Measurements from ENCODE around the gene RAB6B. TPM values are rescaled to one million over a fixed set of nuclear protein-coding genes. Genes with fewer than 3 reads are reported as not detected.
"Not testable (repeated sequence)": the region's sequence is repeated elsewhere in the genome, so short reads cannot be mapped to it uniquely, and the experiment has no call there.

Gene RAB6B
- total RNA-seq, 1 donor from 2014 or later, result 5.2 TPM

DNA sequence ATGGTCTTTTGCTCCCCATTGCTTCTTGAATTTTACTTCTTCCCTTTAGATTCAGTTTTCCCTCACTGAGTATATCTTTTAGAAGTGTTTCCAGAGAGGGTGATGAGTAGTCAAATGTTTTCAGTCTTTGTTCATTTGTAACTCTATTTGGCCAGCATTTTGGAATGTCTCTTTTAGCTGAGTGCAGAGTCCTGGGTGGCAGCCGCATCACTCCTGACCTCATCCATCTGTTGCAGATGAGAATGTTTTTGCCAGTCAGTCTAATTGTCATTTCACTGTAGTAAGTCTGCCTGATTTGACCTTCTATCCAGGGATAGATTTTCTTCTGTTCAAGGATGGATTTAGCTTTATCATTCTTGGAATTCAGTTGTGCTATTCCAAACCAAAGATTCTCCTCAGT lies 82.8 kb downstream of the RAB6B start:
- DNase-seq (ENCODE audit: low read depth), result no peak

GRCh38 chr3:133805702-133806475 lies 89.8 kb downstream of the RAB6B start, which contains the start of gene SRPRB:
TSS of gene SRPRB (plus strand) at chr3:133805815. CDS start at chr3:133805849, 34 bp downstream.
- peak; percentile 85 for DNase-seq (ENCODE audit: low read depth)

DNA sequence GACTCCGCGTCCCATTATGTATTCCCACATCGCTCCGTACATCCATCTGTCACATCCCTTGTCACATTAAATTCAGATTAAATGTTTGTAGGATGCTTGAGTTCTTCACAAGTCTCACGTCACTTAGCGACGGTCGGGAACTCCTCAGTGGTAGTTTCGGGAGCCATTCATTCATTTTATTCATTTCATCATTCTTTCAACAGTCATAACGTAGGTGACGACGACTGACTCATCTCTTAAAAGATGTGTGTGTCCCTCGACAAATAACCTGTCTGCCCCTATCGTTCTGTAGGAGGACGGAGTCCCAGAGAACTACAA lies 90.3 kb downstream of the RAB6B start:
- no peak for DNase-seq (ENCODE audit: low read depth)

DNA sequence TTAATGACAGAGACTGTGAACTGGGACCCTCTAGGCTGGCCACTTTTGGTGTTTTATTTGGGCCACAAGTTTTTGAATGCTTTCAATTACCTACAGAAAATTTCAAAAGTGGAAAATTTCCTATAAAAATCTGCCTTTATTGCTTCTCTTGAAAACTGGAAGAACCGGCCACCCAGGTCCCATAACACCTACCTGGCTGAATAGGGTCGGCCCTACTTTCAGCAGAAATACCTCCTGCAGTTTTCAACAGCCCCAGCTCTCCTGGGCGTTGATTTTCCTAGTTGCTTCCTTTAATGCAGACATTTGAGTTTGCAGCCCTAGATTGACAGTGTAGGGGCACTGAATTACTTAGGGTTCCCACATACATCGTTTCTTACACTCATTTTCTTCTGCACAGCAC lies 90.8 kb downstream of the RAB6B start:
- DNase-seq (ENCODE audit: low read depth), result no peak

DNA sequence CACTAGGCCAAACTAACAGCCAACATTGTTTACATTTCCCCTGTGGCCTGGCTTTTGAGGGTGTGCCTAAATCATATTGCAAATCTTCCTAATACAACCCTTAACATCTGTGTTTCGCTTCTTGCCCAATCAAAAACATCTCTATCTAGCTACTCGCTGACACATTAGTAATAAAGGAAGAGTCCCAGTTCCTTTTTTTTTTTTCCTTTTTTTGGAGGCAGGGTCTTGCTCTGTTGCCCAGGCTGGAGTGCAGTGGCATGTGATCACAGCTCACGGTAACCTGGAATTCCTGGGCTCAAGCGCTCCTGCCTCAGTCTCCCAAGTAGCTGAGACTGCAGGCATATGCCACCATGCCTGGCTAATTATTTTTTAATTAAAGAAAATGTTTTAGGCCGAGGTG lies 92.2 kb downstream of the RAB6B start:
- no peak for DNase-seq (ENCODE audit: low read depth)

DNA sequence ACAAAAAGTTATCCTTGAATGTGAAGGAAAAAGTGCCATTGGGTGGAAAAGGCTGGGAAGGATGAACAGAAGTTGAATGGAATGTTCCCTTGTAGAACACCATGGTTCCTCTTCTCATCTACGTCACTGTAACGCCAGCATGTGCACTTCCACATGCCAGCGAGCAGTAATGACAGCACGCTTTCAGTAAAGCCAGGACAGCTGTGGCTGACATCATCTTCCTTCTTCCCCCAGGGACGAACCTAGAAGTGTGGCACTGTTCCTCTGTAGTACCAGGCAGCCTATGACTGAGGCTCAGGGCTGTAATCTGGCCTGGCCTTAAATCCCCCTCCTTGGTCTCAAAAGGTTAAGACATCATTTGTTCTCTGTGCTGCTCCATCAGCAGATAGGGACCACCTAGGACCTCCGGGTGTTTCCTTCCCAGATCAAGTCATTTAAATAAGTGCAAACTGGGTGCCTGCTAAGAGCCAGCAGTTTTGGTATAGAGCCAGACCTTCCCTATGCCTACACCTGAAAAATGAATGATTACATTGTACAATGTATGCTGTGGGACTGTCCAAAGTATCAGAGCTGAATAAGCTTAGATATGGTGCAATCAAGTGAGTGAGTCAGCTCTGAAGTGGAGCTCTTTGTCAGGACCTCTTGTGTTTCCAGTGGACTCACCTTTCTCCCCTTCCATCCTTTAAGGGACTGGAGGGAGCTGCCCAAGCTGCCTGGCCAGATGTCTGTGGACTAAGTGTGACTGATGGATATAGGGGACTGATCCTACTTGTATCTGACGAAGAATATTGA lies 95.7 kb downstream of the RAB6B start:
- DNase-seq (ENCODE audit: low read depth), result peak; percentile 54

DNA sequence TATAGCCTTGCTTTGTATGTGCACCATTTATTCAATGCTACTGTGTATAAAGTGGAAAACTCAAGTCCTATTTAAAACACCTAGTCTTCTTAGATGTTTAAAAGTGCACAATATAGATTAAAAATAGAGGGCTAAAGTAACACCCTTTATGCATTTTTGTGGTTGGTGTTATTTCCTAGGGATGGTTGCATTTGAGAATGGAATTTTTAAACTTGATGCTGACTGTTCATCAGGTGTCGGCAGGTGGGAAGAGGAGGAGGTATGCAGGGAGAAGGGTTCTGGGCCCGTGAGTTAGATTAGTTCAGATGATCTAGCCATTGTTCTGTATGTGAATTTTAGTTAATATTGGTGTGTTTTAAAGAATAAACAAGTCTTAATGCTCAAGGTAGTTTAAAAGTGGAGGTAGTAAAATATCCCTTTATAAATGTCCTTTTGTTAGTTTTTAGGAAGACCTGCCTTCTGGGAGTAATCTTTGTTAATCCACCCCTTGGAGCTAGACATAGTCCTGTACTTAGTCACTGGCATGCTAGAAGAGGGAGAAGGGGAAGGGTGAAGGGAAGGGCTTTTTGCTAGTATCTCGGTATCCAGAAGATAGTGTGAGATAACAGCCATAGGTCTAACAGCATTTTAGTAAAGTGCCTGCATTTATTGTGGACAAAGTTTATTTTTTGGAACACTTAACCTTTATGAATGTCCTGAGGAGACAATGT lies 98.1 kb downstream of the RAB6B start:
- no peak for DNase-seq (ENCODE audit: low read depth)

DNA sequence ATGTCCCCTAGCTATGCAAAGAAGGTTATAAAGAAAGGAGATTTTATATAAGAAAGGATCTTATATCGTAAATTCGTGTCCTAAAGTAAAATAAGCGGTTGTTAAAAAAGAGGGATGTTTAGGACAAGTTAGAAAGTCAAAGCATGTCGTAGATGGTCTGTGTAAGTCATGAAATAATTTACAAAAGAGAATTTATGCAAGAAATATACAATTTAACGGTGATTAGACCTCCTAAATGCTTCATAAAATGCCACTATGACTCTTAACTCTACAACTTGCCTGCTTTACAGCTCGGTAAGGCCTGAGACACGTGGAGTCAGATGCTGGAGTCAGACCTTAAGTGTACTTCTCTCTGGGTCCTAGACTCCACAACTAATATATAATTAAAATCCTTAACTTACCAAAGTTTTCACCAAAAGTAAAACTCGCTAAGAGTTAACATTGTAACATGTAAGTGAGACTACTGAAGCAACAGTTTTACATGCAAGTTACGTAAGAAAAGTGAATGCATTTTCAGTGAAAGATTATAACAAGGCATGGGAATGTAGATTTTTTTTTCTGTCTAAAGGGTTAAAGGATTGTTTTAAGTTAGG lies 103.4 kb downstream of the RAB6B start:
- DNase-seq (ENCODE audit: low read depth), result no peak

DNA sequence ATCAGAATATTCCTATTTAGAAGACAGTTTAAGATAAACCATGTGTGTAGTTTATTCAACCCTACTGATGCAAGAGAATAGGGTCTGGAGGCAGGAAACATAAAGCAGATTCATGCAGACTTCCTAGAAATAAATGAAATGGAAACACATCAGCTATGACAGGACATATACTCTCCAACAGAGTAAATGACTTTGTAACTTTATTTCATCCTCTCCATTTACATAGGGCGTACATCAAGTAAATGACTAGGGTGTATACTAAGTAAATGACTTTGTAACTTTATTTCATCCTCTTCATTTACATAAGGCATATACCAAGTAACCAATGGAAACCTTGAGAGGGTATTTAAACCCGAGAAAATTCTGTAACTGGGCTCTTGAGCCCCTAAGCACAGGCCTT lies 107.7 kb downstream of the RAB6B start:
- DNase-seq (ENCODE audit: low read depth), result no peak

GRCh38 chr3:133783762-133784161 lies 111.9 kb downstream of the RAB6B start:
- no peak for DNase-seq (ENCODE audit: low read depth)

- no peak for DNase-seq (ENCODE audit: low read depth)
These were observed 113.2 kb downstream of the RAB6B start for GRCh38 chr3:133782454-133782853.

DNA sequence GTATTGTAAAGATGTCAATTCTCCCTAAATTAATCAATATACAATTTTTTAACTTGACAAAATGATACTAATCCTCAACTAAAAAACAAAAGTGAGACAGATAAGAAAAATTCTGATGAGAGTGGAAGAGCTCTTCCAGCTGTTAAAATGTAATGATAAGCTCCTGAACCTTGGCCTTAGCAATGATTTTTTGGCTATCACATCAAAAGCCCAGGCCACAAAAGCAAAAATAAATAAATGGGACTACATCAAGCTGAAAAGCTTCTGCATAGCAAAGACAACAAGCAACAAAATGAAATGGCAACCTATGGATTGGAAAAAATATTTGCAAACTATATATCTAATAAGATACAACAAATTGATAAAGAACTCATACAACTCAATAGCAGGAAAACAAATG lies 114.1 kb downstream of the RAB6B start:
- DNase-seq (ENCODE audit: low read depth), result no peak

DNA sequence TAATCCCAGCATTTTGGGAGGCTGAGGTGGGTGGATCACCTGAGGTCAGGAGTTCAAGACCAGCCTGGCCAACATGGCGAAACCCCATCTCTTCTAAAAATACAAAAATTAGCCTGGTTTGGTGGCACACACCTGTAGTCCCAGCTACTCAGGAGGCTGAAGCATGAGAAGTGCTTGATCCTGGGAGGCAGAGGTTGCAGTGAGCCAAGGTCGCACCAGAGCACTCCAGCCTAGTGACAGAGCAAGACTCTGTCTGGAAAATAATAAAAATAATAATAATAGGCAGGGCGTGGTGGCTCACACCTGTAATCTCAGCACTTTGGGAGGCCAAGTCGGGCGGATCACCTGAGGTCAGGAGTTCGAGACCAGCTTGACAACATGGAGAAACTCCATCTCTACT lies 114.9 kb downstream of the RAB6B start:
- DNase-seq (ENCODE audit: low read depth), result not testable (repeated sequence)

DNA sequence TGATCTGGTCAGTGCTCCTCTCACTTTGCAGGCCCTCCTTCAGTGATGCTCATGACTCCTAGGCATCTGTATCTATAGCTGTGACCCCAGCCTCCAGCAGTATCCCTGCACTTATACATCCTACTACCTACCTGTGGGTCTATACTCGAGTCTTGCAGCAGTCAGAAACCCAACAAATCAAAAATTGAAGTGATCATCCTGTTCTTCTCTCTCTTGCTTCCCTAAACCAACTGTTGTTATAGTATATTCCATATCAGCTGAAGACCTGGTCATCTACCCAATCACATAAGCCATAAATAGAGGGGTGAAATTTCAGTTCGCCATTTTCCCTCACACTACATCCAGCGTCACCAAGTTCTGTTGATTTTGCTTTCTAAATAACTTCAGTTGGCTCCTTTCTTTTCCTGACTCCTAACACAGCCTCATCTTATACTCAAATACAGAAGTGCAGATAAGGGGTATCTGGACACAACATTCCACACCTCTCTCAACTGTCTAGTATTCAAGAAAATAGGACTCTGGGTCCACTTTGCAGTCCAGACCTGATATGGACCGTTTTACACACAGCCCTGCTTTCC lies 116.0 kb downstream of the RAB6B start:
- no peak for DNase-seq (ENCODE audit: low read depth)

DNA sequence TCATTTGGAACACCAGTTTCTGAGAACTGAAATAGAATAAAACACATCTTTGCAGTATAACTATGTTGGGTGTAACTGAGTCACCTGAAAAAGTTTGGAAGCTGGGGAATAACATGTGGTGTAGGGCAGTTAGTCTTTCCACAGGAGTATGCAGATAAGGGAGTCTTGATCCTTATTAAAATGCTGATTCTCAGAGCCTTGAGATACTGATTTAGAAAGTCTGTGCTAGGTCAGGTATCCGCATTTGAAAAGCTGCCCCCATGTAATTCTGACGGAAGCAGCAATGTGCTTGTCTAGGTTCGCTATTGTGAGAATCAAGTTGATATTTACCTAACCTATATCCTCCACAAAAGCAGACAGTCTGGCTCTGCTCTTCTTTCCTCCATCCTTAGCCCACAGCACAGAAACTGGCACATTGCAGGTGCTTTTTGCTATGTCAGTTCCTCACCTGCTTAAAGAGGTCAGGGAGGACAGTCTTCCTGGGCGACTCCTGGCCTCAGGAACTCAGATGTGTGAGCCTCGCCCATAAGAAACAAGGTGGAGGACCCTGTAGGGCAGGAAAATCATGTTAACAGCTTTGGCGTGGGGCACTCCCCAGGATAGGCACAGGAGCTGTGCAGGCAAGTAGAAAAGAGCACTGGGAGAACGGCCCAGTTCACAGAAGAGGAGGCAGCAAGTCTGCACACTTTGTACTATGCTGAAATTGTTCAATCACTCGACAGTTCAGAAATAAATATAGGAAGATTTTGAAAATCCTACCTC lies 117.7 kb downstream of the RAB6B start:
- DNase-seq (ENCODE audit: low read depth), result no peak

DNA sequence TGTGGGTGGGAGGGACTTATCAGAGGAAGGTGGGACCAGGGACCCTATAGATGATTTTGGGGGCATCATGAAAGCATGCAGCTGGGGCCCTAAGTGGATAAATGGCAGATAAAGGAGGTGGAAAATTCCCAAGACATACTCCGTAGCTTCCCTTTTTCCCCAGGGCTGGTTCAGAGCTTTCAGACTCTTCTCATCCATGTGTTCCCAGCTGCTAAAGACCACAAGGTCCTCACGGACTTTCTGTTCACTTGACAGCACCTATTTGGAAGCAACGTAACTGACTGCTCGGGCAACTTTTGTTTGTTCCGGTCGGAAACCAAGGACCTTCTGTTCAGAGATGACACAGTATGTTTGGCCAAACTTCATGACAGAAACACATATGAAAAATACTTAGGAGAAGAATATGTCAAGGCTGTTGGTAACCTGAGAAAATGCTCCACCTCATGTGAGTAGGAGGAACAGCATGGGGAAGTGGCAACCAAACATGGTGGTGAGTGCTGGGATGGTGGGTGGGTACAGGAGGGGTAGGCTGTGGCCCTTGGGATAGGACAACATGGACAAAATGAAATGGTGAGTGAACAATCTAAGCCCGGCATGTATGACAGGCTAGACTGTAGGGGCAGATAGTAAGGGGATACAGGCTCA lies 118.8 kb downstream of the RAB6B start:
- DNase-seq (ENCODE audit: low read depth), result no peak

GRCh38 chr3:133775835-133776234 lies 119.8 kb downstream of the RAB6B start:
- DNase-seq (ENCODE audit: low read depth), result no peak

DNA sequence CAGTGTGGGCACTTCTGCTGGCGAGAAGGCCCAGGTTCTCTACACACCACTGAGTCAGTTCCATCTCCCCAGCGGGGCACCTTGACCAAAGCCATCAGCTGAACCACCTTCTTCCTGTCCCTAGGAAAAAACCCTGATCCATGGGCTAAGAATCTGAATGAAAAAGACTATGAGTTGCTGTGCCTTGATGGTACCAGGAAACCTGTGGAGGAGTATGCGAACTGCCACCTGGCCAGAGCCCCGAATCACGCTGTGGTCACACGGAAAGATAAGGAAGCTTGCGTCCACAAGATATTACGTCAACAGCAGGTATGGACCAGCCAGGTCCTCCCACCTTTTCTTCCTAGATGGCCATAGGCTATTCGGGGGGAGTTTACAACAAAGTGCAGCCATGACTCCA lies 120.4 kb downstream of the RAB6B start:
- no peak for DNase-seq (ENCODE audit: low read depth)
